Endothelial cell of umbilical vein (primary cell): ENCODE measurements around the gene IFITM2. TPM values are rescaled to one million over a fixed set of nuclear protein-coding genes. Genes with fewer than 3 reads are reported as not detected.

Experiments
- BruUV-seq: library from RNA; stranded (reverse); fragments of 400-500 nt; replicated peaks from 2 replicates; lab custom pipeline; 2021; lab: Mats Ljungman, UMichigan
- CTCF ChIA-PET: fragments of 300-600, 350-600 bp; sonication (Branson Sonifier 250); formaldehyde crosslinking; loops from one replicate; lab custom pipeline; 2021; ENCODE audit warnings: antibody characterized with exemption, inconsistent platforms; lab: Charles Lee
- POLR2A ChIA-PET: fragments of 300-600, 350-600 bp; sonication (Branson Sonifier 250); formaldehyde crosslinking; loops from one replicate; lab custom pipeline; 2021; ENCODE audit warnings: antibody characterized with exemption, inconsistent platforms; lab: Charles Lee
- DNase-seq: peaks from one replicate; pipeline ENCODE4 v3.0.0-alpha.2; 2011; ENCODE audit warnings: low read depth, low spot score
- FAIRE-seq: peaks from 2 replicates; lab custom pipeline; 2011; peaks lifted over from hg19 to GRCh38; lab: Jason Lieb, UNC
- H2AFZ ChIP-seq: 2 replicates; pipeline ENCODE4 v1.6.0; 2012; ENCODE audit warnings: low read depth, low read length, control low read depth, inconsistent platforms
- H3K27ac ChIP-seq: 2 replicates; pipeline ENCODE4 v1.5.1; 2011; ENCODE audit warnings: low read depth, mild to moderate bottlenecking, control low read depth, low read length, moderate library complexity; ENCODE audit not compliant: insufficient read depth
- H3K27me3 ChIP-seq, 2 experiments: 2 replicates each; pipeline versions ENCODE4 v1.6.0 to v1.6.1; 2011; ENCODE audit warnings: low read length in 2 of 2, mixed read lengths in 1 of 2; ENCODE audit not compliant: control insufficient read depth in 2 of 2, insufficient read depth in 2 of 2
- H3K36me3 ChIP-seq, 2 experiments: 2 replicates in 1 of 2; 3 replicates in 1 of 2; pipeline ENCODE4 v1.5.1; 2011; ENCODE audit warnings: low read length in 2 of 2, mild to moderate bottlenecking in 1 of 2, moderate library complexity in 1 of 2; ENCODE audit not compliant: control insufficient read depth in 2 of 2, insufficient read depth in 2 of 2; ENCODE audit errors: extremely low read depth in 1 of 2
- H3K4me1 ChIP-seq: 3 replicates; pipeline ENCODE4 v1.5.1; 2011; ENCODE audit warnings: mild to moderate bottlenecking, low read length; ENCODE audit not compliant: control insufficient read depth, insufficient read depth; ENCODE audit errors: extremely low read depth
- H3K4me2 ChIP-seq: 2 replicates; pipeline ENCODE4 v1.6.1; 2011; ENCODE audit warnings: low read length, control low read depth, mixed read lengths; ENCODE audit not compliant: insufficient read depth
- H3K4me3 ChIP-seq, 3 experiments: fragments of 200-600 bp in 1 of 3; sonication (generic), shearing (Covaris generic) in 1 of 3; replicated peaks in 1 of 3; 2 replicates each; pipeline ENCODE4 v1.5.1; 2011 to 2016; ENCODE audit warnings: control low read depth in 3 of 3, low read length in 3 of 3, mild to moderate bottlenecking in 2 of 3, inconsistent platforms in 1 of 3, low read depth in 1 of 3, moderate library complexity in 1 of 3; ENCODE audit not compliant: insufficient read depth in 1 of 3
- H3K79me2 ChIP-seq: 2 replicates; pipeline ENCODE4 v1.6.0; 2012; ENCODE audit warnings: low read length, inconsistent platforms; ENCODE audit not compliant: control insufficient read depth, insufficient read depth
- H3K9ac ChIP-seq: replicated peaks from 2 replicates; pipeline ENCODE3; 2011; ENCODE audit warnings: low read length, control low read depth; ENCODE audit not compliant: insufficient read depth; ENCODE audit errors: extremely low read depth
- H3K9me1 ChIP-seq: replicated peaks from 3 replicates; pipeline ENCODE4 v1.6.0; 2011; ENCODE audit warnings: mild to moderate bottlenecking, low read length; ENCODE audit not compliant: control insufficient read depth, insufficient read depth; ENCODE audit errors: extremely low read depth
- H3K9me3 ChIP-seq: replicated peaks from 2 replicates; pipeline ENCODE4 v1.5.1; 2012; ENCODE audit warnings: low read length, inconsistent platforms; ENCODE audit not compliant: control insufficient read depth, insufficient read depth
- H4K20me1 ChIP-seq: replicated peaks from 2 replicates; pipeline ENCODE3; 2011; ENCODE audit warnings: mild to moderate bottlenecking, low read length; ENCODE audit not compliant: control insufficient read depth, insufficient read depth; ENCODE audit errors: extremely low read depth
- EZH2 ChIP-seq: IDR thresholded peaks from 2 replicates; pipeline ENCODE4 v1.6.1; 2012; ENCODE audit warnings: borderline replicate concordance, low read depth, mild to moderate bottlenecking, moderate library complexity, low read length, inconsistent platforms; ENCODE audit not compliant: severe bottlenecking
- FOS ChIP-seq: IDR thresholded peaks from 2 replicates; pipeline ENCODE4 v1.6.1; 2011; ENCODE audit warnings: mild to moderate bottlenecking, low read length, moderate library complexity, borderline replicate concordance; ENCODE audit not compliant: insufficient read depth
- GATA2 ChIP-seq: IDR thresholded peaks from 2 replicates; pipeline ENCODE4 v1.7.0; 2011; ENCODE audit warnings: low read depth, mild to moderate bottlenecking, moderate library complexity, mixed read lengths, low read length; ENCODE audit not compliant: insufficient read length, insufficient read depth
- JUN ChIP-seq: IDR thresholded peaks from 2 replicates; pipeline ENCODE4 v1.6.1; 2011; ENCODE audit warnings: borderline replicate concordance, low read depth; ENCODE audit not compliant: insufficient read length, insufficient read depth
- MAX ChIP-seq: IDR thresholded peaks from 2 replicates; pipeline ENCODE4 v1.6.1; 2011; ENCODE audit not compliant: insufficient read depth, insufficient read length
- MYC ChIP-seq: IDR thresholded peaks from one replicate; pipeline ENCODE4 v1.6.1; 2011; ENCODE audit warnings: mild to moderate bottlenecking, low read depth, low read length
- POLR2A ChIP-seq: IDR thresholded peaks from 2 replicates; pipeline ENCODE4 v1.6.1; 2012; ENCODE audit warnings: low read depth, mild to moderate bottlenecking, control low read depth, low read length
- POLR2AphosphoS5 ChIP-seq: IDR thresholded peaks from 2 replicates; pipeline ENCODE4 v1.6.1; 2012; ENCODE audit warnings: low read depth, mild to moderate bottlenecking, control low read depth, low read length, moderate library complexity; ENCODE audit not compliant: insufficient read depth
- dilution Hi-C: fragments of 300-500 bp; cut with MboI; formaldehyde crosslinking; loops from one replicate; pipeline ENCODE4 v1.15.0; 2019; ENCODE audit warnings: low sequenced_read_pairs; ENCODE audit not compliant: extremely low pct_ligation_motif_present
- intact Hi-C: fragments of 100-400 bp; cut with micrococcal nuclease; formaldehyde crosslinking; loops from one replicate; pipeline ENCODE4 v1.10.0; 2022
- polyA plus RNA-seq, 4 experiments: library from polyadenylated mRNA; depleted of rRNA in 3 of 4; stranded (reverse) in 3 of 4; unstranded in 1 of 4; fragments of >200 nt; gene quantifications; 2 replicates each; pipeline versions ENCODE4 v1.2.1 to v1.2.3, GENCODE V29; 2011 to 2012; ENCODE audit warnings: missing spikeins in 1 of 4
- total RNA-seq: library from RNA; stranded (reverse); gene quantifications from 2 replicates; pipeline ENCODE4 v1.2.3, GENCODE V29; 2021
- TF ChIP-seq, protein P1 (sequence below), 2 donors: IDR thresholded peaks; 1 replicate in 1 of 2; 2 replicates in 1 of 2; pipeline ENCODE4 v1.5.1; 2011; ENCODE audit warnings: low read length in 2 of 2, mild to moderate bottlenecking in 2 of 2, moderate library complexity in 2 of 2, control low read depth in 1 of 2, inconsistent platforms in 1 of 2, low read depth in 1 of 2; ENCODE audit not compliant: insufficient read depth in 1 of 2; ENCODE audit errors: extremely low read depth in 1 of 2

The IFITM2 gene
- total and polyA plus RNA-seq, 2 donors (not counting 3 experiments of a cell fraction or from before 2014, with no cell fraction given): 219 to 1,135 TPM

DNA sequence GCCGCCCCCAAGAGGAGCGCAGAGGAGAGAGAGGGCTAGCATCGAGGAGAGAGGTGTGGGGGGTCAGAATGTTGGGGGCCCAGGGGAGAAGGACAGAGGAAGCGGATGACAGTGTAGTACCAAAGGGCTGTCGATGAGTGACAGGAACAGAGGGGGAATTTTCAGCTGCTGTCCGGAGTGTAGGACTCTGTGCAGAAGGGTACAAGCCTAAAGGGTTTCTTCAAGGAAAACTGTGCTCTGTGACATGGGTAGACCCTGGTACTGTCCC, 34.8 kb upstream of the IFITM2 start:
- Histone ChIP-seq H2AFZ (no peak overlapping the region), H3K9ac (no peak overlapping the region), H3K4me1 (no peaks in the 10 kb centered on the region), H3K4me3 (no peak overlapping the region), H3K9me1 (no peaks in the 10 kb centered on the region), H3K36me3 (no peaks in the 10 kb centered on the region), H3K27me3 (peaks cover 17 to 23% of the 10 kb centered on the region in 2 experiments), H3K4me2 (no peak overlapping the region), H3K79me2 (no peaks in the 10 kb centered on the region), H4K20me1 (no peaks in the 10 kb centered on the region), H3K9me3 (no peaks in the 10 kb centered on the region), H3K27ac (no peak overlapping the region)
- BruUV-seq: no TSS peak
- CTCF ChIA-PET: interaction anchor here (2.6 kb wide), 1 partner anchor 22 kb away, joined by 10 read pairs; no protein-coding TSS in a partner anchor
- dilution Hi-C loops: no loop called here
- no peak for TF ChIP-seq POLR2AphosphoS5
- no peak for TF ChIP-seq POLR2A
- no peak for TF ChIP-seq GATA2
- TF ChIP-seq JUN: no peak
- no peak for TF ChIP-seq MYC
- TF ChIP-seq MAX: no peak
- no peak for TF ChIP-seq EZH2
- TF ChIP-seq, protein P1, sequence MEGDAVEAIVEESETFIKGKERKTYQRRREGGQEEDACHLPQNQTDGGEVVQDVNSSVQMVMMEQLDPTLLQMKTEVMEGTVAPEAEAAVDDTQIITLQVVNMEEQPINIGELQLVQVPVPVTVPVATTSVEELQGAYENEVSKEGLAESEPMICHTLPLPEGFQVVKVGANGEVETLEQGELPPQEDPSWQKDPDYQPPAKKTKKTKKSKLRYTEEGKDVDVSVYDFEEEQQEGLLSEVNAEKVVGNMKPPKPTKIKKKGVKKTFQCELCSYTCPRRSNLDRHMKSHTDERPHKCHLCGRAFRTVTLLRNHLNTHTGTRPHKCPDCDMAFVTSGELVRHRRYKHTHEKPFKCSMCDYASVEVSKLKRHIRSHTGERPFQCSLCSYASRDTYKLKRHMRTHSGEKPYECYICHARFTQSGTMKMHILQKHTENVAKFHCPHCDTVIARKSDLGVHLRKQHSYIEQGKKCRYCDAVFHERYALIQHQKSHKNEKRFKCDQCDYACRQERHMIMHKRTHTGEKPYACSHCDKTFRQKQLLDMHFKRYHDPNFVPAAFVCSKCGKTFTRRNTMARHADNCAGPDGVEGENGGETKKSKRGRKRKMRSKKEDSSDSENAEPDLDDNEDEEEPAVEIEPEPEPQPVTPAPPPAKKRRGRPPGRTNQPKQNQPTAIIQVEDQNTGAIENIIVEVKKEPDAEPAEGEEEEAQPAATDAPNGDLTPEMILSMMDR (IDR thresholded peaks at IDR 0.05; ENCODE audit: extremely low read depth in 1 of 2, insufficient read depth in 1 of 2, low read depth in 1 of 2, low read length in 2 of 2): no peak
- no peak for TF ChIP-seq FOS
- POLR2A ChIA-PET: no interaction called here
- no peak for DNase-seq
- no peak for FAIRE-seq
- intact Hi-C loops: no loop called here
